Fibroblast of villous mesenchyme (primary cell): Measurements from ENCODE around the gene TNS1. TPM values are rescaled to one million over a fixed set of nuclear protein-coding genes. Genes with fewer than 3 reads are reported as not detected.
A peak's percentile ranks its signal among the peaks of the same experiment; 100 is the strongest.

ENCODE experiments used
- DNase-seq: peaks from one replicate; pipeline ENCODE4 v3.0.0-alpha.2; 2010; ENCODE audit warnings: low read depth
- H3K4me3 ChIP-seq: 2 replicates; pipeline ENCODE4 v1.5.1; 2011; ENCODE audit warnings: low read depth, mild to moderate bottlenecking, low read length
- CTCF ChIP-seq: IDR thresholded peaks from 2 replicates; pipeline ENCODE4 v1.5.1; 2012; ENCODE audit warnings: low read depth, mild to moderate bottlenecking, low read length; ENCODE audit not compliant: insufficient read depth
- total RNA-seq: library from RNA; depleted of rRNA; stranded (reverse); fragments of >200 nt; gene quantifications from 2 replicates; pipeline ENCODE4 v1.2.3, GENCODE V29; 2012

The TNS1 gene
- total RNA-seq, 1 donor: 127 TPM

- no peak overlapping the region for H3K4me3 ChIP-seq
- no peak for DNase-seq
- TF ChIP-seq CTCF: no peak
These were observed 164.4 kb downstream of the TNS1 start for GRCh38 chr2:217838409-217838831.

- no peak overlapping the region for H3K4me3 ChIP-seq
- no peak for DNase-seq
- no peak for TF ChIP-seq CTCF
These were observed 165.3 kb downstream of the TNS1 start for GRCh38 chr2:217837530-217837929.

GRCh38 chr2:217836901-217837491 lies 165.8 kb downstream of the TNS1 start:
- TF ChIP-seq CTCF: peak; percentile 24

GRCh38 chr2:217835931-217836891 lies 166.6 kb downstream of the TNS1 start:
- no peak overlapping the region for H3K4me3 ChIP-seq
- no peak for TF ChIP-seq CTCF
- peak; percentile 84 for DNase-seq

More at GRCh38 chr2:217836901-217837491, 165.8 kb downstream of the TNS1 start:
- DNase-seq: peak; percentile 59
- H3K4me3 ChIP-seq: no peak overlapping the region

- DNase-seq: no peak
These were observed 167.9 kb downstream of the TNS1 start for GRCh38 chr2:217834744-217835513.

More at GRCh38 chr2:217834744-217835513, 167.9 kb downstream of the TNS1 start:
- no peak overlapping the region for H3K4me3 ChIP-seq
- no peak for TF ChIP-seq CTCF
